Ovary (tissue), 3 donors: ENCODE measurements around the gene HELB.

Source experiments
- CTCF ChIP-seq, 3 donors: fragments of 450-650 bp in 2 of 3; fragments of 200-600 bp in 1 of 3; IDR thresholded peaks; one replicate each; pipeline versions ENCODE4 v1.5.1 to v1.8.0; 2016 to 2022; ENCODE audit warnings: antibody characterized with exemption in 3 of 3, mild to moderate bottlenecking in 1 of 3
- POLR2A ChIP-seq: fragments of 450-650 bp; IDR thresholded peaks from one replicate; pipeline ENCODE4 v1.6.1; 2017; ENCODE audit warnings: antibody characterized with exemption, mild to moderate bottlenecking, moderate library complexity
- donor health status: DM: no; HTN: no; CAD: no.

- TF ChIP-seq CTCF (IDR thresholded peaks at IDR 0.05), result no peak
- TF ChIP-seq POLR2A, result no peak
These were observed 20.7 kb downstream of the HELB start for GRCh38 chr12:66323017-66323416.
